ENCODE results near the gene WIPF3. TPM values are rescaled to one million over a fixed set of nuclear protein-coding genes. Genes with fewer than 3 reads are reported as not detected.
"Not testable (repeated sequence)": the region's sequence is repeated elsewhere in the genome, so short reads cannot be mapped to it uniquely, and the experiment has no call there.

Gene WIPF3
- total RNA-seq, 2 donors from 2014 or later: 1.7 to 2.1 TPM

DNA sequence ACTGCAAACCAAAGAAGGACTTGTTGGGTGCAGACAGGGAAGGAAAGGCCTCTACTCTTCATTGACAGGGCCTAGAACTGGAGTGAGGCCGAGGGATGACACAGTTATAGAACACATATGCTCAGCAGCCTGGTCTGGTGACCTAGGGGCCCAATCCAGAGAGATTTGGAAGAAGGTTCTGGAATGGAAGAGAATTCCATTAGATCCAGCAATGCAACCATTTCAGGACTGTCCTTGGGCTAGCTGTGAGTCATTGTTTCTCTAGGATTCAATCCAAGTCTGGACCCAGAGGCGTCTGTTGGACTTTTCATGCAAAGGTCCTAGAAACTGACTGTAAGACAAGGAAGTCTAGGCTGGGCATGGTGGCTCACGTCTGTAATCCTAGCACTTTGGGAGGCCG lies 59.2 kb downstream of the WIPF3 start:
- intact Hi-C loops (cut with DNase I, micrococcal nuclease): no loop called here

DNA sequence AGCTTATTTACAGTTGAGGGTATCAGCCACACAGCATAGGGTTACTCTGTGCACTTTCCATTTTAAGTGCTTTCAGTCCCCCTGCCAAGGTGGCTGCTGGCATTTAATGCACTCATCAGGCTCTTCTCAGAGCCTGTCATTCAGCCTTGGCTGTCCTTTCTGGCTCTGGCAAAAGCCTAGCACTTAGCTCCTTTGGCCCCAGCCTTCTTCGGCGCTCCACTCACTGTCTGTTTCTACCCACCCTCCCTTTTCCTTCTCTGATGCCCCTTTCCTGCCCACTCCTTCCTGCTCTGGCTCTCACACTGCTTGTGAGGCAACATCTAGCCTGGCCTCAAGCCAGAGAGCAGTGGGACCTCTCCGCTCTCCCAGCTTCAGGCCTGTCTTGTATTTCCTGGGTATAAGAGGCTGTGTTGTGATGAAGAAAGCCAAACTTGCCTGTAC lies 60.2 kb downstream of the WIPF3 start:
- ATAC-seq (no peak), DNase-seq (no peak)
- intact Hi-C loops (cut with DNase I, micrococcal nuclease): no loop called here

More for the DNA sequence above, 59.2 kb downstream of the WIPF3 start:
- ATAC-seq (no peak), DNase-seq (no peak)

DNA sequence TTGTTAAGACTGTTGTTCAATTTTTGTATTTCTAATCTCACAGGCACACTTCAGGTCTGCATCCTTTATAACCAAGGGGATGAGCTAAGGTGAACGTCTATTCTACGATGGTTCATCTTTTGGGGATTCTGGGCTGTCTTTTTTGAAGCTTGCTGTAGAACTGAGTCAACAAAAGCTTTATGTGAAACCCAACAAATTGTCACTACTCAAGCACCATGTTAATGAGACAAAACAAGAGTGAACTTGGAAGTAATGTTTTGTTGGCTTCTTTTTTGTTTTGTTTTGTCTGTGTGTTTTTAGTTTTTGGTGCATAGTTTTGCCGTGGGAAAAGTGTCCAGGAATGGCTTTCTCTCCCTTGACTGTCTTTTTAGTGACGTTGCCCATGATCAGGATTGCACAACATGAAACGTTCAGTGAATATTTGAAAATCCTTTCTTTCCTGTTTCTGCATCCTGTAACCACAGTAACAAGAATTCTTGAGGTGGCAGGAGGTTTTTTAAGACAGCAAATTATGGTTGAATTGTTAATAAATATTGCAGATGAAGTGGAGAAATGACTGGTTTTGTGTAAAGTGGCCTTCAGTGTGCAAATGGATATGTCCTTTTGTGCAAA lies 65.6 kb downstream of the WIPF3 start:
- no peak for DNase-seq
- no peak for ATAC-seq
- intact Hi-C loops (cut with DNase I, micrococcal nuclease): no loop called here

DNA sequence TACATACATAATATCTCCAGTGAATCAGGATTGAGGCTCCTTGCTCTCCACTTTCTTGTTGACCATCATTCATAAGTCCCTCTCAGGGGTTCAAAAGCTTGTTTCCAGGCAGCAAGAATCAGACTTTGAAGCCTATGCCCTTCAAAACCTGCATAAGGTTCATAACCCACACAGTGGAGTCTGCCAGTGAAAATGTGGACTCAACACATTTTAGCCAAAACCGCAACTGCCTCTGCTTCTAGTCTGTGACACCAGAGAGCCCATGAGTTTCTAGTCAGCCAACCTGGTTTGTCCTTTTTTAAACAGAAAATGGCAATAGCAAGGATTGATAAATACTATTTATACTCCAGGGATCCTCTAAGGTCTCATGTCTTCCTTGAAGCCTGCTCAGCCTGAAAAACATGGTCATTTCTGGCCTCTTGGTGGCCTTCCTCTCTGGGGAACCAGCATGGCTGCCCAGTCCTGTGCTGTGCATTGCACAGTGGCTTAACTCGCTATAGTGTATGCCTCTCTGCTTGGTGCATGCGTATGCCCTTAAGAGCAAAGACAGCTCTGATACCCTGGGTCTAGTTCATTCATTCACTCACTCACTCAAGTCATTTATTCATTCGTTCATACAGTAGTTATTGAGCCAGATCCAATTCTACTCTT lies 67.5 kb downstream of the WIPF3 start:
- no peak for DNase-seq
- intact Hi-C loops (cut with DNase I, micrococcal nuclease): no loop called here
- no peak for ATAC-seq

DNA sequence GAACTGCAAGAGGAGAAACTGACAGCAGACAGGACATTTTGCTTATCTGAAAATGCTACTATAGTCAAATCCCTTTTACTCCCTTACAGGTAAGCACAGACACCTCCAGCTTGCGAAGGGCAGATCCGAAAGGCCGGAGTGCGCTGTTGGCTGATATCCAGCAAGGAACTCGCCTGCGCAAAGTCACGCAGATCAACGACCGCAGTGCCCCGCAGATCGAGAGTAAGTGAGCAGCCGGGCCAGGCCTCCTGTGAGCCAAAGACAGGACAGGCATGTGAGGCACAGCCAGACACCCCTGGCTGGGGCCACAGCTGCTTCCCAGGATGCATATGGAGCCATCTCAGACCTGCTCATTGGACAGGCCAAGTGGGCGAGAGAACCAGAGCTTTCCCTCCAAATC lies 69.4 kb downstream of the WIPF3 start:
- intact Hi-C loops (cut with DNase I, micrococcal nuclease): no loop called here
- no peak for DNase-seq
- ATAC-seq: no peak

DNA sequence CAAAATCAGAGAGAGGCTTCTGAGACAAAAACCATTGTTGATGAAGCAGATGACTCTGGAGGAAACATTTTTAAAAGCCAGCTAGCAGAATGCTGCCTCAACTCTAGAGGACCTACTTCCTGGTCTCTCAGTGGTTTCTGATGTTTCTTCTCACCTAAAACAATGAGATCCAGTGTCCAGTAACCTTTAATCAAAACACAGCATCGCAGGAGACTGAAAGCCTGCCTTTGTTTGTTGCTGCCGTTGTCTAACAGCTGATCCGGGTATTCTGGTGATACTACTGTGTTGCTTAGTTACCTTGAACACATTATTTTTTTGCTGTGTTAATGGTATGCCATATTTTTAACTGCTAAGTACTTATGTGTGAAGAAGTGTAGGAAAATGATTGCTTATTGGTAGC lies 70.9 kb downstream of the WIPF3 start:
- intact Hi-C loops (cut with DNase I, micrococcal nuclease): no loop called here
- ATAC-seq (no peak), DNase-seq (no peak)

DNA sequence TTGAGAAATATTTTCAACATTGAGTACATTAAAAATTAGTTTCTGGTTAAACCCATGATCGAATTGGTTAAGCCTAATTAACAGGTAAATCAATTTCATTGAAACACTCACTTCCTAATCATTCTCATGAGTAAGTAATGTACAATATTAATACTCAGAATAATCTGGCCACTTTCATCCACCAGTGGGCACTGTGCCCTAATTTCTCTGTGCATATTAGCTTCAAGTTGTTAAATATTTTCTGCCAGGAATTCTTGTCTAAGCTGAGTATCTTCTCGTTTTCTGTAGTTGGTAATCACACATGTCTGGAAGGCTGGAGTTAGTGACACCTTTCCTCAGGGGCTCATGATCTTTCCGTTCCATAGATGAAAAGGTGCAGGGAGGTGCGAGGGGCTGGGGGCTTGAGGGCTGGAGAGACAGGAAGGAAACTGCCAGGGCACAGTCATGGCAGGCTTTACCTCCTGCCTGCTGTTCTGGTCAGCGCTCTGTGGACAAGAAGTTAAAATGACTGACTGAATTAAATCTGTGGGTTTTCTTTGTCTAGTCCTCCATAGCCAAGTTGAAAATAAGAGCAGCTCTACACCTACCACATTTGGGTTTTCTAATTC lies 71.9 kb downstream of the WIPF3 start:
- no peak for ATAC-seq
- intact Hi-C loops (cut with DNase I, micrococcal nuclease): no loop called here
- DNase-seq: peak in 1 of 2 donors; percentile 29

DNA sequence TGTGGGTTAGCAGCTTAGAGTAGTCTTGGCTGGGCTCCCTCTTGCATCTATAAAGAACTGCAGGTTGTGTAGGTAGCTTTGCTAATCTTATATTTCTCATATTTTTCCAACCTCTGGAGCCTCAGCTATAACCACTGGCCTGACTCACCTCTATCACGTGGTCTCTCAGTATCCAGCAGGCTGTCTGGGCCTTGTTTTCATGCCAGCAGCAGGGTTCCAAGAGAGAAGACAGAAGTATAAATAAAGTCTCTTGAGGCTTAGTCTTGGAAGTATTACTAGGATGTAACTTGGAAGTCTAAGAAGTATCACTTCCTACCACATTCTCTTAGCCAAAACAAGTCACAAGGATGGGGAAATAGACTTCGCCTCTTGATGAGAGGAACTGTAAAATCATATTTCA lies 73.3 kb downstream of the WIPF3 start:
- ATAC-seq (no peak), DNase-seq (no peak)
- intact Hi-C loops (cut with DNase I, micrococcal nuclease): no loop called here

DNA sequence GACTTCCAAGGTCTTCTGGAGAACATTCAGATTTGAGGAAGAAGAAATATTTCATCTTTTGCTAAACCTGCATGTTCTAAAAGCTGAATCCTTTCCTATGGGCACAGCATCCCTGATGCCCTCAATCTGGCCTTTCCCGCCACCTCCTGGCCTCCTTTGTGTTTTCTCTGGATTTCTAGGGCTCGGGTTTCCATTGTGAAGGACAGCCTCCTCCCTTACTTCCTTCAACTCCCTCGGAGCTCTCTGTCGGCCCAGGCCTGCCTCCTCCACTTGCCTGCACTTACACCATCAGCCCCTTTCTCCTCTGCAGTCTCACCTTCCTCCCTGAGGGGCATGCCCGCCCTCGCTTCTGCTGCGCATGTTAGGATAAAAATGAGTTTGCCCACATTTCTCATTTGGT lies 75.4 kb downstream of the WIPF3 start:
- ATAC-seq (no peak), DNase-seq (no peak)
- intact Hi-C loops (cut with DNase I, micrococcal nuclease): no loop called here

DNA sequence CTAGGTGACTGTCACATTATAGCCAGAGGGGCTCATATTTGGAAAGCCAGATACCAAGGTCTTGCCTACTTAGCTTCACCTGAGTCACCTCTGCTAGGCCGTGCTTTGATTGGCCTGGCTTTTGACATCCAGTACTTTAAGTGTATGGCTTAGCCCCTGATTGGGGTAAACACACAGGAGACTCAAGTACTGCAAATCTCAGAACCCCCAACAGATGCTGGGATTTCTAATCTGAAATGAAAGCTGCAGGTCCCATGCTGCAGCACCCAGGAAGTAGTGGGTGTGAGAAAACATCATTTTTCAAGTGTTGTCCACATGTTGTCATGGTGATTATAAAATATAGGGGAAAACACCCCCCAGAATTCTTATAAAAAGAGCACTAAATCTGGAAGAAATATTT lies 76.2 kb downstream of the WIPF3 start:
- DNase-seq (no peak), ATAC-seq (no peak)
- intact Hi-C loops (cut with DNase I, micrococcal nuclease): no loop called here

DNA sequence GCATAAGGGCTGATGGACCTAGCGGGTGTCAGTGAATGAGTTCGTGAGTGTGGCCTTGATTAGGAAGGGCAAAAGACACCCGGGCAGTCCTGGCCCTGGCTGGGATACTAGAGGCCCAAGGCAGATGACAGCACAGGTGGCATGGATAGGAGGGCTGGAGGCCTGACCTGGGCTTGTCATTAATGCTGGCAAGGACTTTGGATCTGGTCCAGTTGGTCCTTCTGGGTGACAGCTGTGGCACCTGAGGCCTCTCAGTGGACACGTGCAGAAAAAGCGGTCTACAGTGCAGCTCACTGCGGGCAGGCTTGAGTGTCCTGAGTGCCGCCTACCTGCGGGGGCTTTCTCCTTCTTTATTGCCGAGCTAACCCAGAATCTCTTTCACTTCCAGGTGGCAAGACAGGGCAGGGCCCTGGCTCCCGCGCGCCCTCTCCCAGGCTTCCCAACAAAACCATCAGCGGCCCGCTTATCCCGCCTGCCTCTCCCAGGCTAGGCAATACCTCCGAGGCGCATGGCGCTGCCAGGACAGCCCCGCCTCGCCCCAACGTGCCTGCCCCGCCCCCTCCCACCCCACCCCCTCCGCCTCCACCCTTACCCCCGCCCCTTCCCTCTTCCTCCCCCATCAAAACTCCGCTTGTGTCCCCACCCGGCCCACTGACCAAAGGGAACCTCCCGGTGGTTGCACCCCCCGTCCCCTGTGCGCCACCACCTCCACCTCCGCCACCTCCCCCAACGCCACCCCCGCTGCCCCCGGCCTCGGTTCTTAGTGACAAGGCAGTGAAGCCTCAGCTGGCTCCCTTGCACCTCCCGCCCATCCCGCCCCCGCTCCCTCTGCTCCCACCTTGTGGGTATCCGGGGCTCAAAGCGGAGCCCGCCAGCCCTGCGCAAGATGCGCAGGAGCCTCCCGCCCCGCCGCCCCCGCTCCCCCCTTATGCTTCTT lies 77.4 kb downstream of the WIPF3 start:
- ATAC-seq: peak; percentile 85
- intact Hi-C loops (cut with DNase I, micrococcal nuclease): no loop called here
- DNase-seq: peak in 1 of 2 donors; percentile 23

DNA sequence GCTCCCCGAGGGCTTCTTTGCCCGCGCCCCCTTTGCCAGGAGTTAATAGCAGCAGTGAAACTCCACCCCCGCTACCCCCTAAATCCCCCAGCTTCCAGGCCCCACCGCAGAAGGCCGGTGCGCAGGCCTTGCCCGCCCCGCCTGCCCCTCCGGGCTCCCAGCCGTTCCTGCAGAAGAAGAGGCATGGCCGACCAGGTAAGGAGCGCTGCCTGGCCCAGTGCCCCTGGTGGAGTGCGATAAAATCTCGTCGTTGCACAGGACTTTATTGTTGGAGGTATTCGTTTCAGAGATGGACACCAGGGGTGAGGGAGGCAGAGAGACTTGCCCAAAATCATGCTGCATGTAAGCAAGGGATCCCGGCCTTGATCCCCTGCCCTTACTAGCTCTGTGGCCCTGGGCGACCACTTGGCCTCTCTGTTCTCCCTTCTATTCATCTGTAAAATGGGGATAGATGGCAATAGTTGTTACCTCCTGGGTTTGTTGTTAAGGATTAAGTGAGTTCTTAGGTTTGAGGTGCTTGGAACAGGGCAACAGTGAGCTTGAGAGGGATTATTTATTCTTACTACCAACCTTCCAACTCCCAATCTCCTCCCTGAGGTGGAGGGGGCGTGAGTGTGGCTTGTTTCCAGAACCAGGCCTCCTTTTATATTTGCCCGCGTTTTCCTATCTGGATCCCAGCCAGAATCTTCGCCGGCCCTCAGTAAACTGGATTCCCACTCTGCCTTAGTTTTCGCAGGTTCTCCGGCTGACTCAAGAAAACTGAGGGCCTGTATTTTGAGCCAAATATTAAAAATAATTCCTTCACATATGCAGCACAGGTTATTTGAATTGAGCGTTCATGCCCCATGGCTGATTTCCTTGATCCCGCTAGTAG lies 78.3 kb downstream of the WIPF3 start:
- DNase-seq: peak in 1 of 2 donors; percentile 38
- ATAC-seq: peak; percentile 78
- intact Hi-C loops (cut with DNase I, micrococcal nuclease): no loop called here

DNA sequence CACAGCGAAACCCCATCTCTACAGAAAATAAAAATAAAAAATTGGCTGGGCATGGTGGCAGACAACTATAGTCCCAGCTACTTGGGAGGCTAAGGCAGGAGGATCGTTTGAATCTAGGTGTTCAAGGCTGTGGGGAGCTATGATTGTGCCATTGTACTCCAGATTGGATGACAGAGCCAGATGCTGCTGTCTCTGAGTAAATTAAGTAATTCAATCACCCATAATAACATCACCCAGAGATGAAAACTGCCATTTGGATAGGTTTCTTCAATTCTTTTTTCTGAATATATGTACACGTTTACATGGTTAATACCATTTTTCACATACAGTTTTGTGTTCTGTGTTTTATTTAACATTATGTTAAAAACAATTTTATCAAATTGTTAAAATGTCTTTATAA lies 79.3 kb downstream of the WIPF3 start:
- no peak for DNase-seq
- no peak for ATAC-seq
- intact Hi-C loops (cut with DNase I, micrococcal nuclease): no loop called here

DNA sequence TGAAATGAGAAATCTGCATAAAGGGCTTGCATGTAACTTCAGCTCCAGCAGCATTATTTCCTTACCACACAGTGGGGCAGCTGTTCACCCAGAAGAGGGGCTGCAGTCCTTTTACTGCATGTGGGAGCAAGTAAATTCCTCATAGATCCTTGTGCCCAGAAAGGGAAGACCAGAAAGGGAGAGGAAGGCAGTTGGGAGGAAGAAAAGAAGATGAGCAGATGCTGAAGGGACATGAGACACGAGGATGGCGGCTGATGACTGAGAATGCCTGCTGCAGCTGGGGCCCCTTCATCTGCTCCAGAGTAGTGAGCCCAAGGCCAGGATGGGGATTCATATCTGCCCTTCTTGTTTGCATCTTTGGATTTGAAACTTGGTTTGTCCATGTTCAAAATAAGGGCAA lies 80.5 kb downstream of the WIPF3 start:
- ATAC-seq (no peak), DNase-seq (no peak)
- intact Hi-C loops (cut with DNase I, micrococcal nuclease): no loop called here

DNA sequence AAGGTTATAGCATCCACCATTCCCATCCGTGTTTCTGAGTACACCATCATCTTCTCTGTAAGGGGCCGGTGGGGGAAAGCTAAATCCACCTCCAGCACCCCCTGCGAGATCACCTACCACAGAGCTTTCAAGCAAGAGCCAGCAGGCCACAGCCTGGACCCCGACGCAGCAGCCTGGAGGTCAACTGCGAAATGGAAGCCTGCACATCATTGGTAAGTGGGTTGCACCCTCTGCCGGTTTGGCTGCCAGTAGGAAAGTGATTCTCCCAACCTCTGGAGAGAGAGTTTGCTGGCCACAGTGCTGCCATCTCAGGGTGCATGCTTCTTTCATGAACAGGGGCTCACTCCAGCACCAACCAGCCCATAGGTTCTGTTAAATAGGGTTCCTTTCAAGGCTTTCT lies 81.7 kb downstream of the WIPF3 start:
- no peak for DNase-seq
- ATAC-seq: no peak
- intact Hi-C loops (cut with DNase I, micrococcal nuclease): no loop called here

DNA sequence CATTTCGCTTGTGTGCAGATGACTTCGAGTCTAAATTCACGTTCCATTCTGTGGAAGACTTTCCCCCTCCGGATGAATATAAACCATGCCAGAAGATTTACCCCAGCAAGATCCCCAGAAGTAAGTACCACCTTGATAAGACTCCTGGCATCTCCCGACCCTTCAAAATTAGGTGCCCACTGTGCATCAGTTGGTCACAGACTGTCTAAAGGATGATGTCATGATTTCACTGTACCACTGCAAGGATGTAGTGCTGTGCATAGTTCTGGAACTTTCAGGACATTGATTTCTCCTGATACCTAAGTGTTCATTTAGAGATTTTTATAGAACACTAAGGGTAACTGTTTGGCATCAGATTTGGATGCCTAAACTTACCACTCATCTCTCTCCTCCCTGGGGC lies 83.0 kb downstream of the WIPF3 start:
- intact Hi-C loops (cut with DNase I, micrococcal nuclease): no loop called here
- DNase-seq: no peak
- ATAC-seq: no peak

DNA sequence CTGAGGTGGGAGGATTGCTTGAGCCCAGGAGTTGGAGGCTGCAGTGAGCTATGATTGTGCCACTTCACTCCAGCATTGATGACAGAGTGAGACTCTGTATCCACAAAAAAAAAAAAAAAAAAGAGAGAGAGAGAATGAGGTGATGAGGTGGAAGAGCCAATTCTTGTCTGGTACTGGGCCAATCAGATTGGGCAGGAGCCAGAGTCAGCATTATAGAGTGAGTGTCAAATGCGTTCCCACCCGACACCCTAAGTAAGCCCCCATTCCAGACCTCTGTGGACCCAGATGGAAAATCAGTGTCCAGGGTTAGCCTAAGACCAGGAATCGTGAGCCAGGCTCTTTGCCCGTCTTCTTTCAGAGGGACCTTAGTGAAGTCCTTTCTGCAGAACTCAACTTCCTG lies 83.9 kb downstream of the WIPF3 start:
- DNase-seq (no peak), ATAC-seq (no peak)
- intact Hi-C loops (cut with DNase I, micrococcal nuclease): no loop called here

DNA sequence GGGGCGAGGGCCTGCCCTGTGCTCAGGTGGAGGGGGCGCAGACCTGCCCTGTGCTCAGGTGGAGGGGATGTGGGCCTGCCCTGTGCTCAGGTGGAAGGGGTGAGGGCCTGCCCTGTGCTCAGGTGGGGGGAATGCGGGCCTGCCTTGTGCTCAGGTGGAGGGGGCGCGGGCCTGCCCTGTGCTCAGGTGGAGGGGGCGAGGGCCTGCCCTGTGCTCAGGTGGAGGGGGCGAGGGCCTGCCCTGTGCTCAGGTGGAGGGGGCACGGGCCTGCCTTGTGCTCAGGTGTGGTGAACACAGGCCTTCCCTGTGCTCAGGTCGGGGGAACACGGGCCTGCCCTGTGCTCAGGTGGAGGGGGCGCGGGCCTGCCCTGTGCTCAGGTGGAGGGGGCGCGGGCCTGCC lies 84.5 kb downstream of the WIPF3 start:
- ATAC-seq; DNase-seq; intact Hi-C loops (cut with DNase I, micrococcal nuclease): not testable (repeated sequence)

DNA sequence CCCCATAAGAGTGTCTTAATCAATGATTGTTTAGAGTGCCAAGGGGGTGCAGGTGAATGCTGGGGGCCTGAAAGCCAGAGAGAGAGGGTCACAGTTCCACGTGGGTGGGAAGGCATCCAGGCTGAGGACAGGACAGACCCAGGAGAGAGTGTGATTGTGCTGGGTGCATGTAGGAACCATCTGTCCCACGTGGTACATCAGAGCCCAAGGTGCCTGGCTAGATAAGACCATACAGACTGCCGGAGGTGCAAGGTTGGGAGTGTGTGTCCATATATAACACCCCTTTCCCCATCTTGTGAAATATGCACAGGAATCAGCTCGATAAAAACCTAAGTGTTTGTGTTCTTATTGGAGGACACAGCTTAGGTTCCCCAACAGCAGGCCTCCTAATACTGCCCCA lies 85.5 kb downstream of the WIPF3 start:
- DNase-seq: no peak

More for the DNA sequence above, 85.5 kb downstream of the WIPF3 start:
- ATAC-seq: no peak
- intact Hi-C loops (cut with DNase I, micrococcal nuclease): no loop called here
